NCI-H2171 (cell line): Measurements from ENCODE around the gene CTTNBP2.

Experiments
- DNase-seq: peaks from one replicate; lab custom pipeline; 2025; lab: John Stamatoyannopoulos, UW

Gene CTTNBP2

DNA sequence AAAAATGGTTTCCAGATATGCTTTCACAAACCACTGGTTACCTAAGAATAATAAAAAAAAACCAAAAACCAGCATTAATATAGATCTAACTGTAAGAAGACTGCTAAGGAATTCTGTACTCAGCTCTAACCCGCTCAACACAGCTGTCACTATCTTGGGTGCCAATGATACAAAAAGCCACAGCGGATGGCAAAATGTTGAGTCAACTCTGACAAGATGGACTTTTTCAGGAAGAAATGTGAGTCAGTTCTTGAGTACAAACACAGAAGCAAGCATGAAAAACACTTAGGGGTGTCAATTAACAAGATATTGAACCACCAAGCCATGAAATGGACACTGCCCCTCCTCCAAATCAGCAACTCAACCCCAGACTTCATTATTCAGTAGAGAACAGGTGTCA lies 55.0 kb downstream of the CTTNBP2 start:
- no peak for DNase-seq

DNA sequence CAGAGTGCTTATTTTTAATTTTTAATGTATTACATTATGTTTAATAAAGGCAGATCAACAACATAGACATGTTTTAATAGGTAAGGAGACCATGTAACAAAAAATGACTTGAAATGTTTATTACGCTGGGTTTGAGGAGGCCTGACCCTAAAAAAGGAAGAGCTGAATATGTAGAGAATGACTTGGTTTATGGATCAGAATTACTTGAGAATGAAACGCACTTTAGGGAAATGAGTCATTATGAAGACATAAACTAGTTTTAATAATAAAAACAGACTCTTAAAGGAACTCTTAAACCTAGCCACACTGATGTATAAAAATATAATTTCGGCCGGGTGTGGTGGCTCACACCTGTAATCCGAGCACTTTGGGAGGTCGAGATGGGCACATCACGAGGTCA lies 56.5 kb downstream of the CTTNBP2 start:
- DNase-seq = no peak

DNA sequence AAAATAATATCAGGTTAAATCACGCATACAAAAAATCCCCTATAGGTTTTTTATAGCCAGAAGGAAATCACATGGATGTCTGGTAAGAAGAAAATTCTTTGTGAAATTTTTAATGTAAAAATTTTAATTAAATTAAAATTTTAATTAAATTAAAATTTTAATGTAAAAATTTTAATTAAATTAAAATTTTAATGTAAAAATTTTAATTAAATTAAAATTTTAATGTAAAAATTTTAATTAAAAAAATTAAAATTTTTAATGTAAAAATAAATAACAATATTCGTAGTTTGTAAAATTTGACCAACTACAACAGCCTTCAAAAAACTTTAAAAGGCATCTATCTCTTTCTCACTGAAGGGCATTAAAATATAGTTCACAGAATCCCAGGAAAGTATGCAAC lies 61.5 kb downstream of the CTTNBP2 start:
- DNase-seq = no peak

DNA sequence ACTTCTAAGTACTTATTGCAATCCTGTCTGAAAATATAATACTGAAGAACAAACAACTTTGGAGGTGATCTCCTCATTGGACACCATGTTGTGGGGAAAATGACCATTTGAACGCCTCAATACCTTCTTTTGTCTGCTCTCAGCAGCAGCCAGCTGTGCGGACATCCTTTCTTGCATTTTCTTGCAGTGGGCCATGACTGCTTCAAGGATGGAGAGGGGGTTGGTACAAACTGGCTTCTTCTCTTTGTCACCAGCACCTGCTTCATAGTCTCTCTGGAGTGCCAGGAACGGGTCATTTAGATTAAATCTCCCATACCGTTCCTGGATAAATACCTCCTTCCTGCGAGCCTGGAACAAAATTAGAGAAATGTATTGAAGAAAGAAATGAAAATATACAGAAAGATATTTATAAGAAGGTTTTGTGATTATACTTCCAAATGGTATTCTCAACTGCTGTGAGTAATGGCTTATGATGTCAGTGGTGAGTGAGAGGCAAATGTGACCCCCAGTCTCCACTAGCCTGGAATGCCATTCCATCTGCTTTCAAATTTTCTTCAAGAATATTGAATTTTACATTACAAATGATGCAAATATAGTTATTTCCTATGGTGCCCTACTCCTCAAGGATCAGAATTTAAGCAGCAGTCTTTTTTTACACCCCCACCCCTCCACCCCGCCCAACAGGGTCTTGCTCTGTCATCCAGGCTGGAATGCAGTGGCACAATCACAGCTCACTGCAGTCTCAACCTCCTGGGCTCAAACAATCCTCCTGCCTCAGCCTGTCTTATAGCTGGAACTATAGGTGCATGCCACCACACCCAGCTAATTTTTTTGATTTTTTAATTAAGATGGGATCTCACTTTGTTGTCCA lies 62.4 kb downstream of the CTTNBP2 start:
- DNase-seq = no peak

DNA sequence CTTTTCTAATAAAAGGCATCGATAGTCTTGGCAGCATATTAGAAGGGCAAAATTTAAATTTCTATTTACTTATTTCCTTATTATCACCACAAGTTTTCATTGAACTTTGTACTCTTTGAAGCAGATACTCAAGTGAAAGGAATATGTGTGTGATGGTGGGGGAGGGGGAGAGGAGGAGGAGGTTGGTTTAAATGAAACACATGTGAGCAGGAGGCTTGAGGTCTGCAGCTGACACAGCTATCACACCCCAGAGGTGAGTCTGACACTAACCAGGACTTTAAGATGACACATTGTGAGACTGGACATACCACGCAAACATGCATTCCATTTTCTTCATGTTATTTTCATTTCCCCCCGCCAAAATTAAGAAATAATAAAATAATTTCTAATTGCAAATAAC lies 63.3 kb downstream of the CTTNBP2 start:
- no peak for DNase-seq

DNA sequence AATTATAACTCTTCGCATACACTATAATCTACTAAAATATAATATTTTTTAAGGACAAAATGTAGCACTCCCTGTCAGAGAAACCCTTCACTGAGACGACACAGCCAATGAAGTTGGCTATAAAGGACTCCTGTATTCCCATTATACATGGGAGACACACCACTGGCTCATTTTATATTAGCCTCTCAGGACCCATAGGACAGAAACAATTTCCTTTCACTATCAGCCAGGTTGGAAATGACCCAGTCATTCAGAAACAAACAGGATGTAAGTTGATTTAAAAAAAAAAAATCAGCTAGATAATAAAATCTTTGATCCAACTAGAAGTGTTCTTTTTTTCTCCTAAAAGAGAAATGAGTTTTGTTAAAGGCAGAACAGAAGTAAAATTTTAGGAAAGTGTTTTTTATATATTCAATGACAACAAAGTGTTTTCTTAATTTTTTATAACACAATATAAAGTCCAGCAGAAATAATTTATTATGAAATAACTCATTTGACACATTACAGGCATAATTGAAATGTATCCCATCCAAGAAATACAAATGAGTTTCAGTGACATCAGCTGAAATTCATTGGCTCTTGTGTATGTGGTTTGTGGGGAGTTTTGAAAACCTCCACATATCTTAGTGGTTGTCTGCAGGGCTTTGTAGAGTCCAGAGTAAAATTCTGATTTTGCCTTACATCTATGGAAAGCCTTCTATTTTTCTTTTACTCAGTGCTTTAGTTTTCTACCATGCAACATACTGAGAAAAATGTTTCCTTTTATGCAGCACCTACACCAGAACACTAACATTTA lies 64.1 kb downstream of the CTTNBP2 start:
- no peak for DNase-seq

DNA sequence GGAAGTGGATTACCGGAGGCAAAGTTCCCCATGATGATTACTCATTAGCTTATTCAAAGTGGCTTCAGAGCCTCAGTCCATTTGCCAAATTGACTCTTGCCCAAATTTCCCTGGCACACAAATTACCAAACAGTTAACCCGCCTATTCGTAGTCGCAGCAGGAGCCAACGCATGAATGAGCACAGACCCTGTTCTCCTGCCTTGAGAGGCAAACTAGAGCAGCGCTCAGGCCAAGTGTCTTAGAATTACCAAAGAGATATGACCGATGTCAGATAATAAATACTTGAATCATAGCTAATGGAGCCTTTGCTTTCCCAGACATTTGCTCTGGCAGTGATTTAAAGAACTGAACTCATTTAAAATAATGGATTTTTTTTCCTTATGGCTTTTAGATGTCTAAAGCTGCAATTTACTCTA lies 64.9 kb downstream of the CTTNBP2 start:
- DNase-seq = no peak

DNA sequence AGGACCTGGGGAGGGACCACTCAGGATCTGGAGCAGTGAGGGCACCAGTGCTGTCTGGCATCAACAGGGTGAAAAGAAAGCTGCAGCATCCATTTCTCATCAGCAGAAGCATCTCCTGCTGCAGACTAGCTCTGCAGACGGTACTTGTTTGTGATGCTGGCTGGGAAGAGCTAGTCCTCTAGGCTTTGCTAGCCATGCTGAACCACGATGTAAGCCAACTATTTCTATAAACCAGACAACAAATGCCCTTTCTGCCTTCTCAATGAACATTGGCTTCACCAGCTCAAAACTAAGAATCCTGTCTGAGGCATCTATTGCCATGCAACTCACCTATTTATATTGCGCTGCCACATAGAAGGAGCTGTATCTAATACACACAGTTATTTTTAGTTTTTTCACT lies 65.6 kb downstream of the CTTNBP2 start:
- no peak for DNase-seq

DNA sequence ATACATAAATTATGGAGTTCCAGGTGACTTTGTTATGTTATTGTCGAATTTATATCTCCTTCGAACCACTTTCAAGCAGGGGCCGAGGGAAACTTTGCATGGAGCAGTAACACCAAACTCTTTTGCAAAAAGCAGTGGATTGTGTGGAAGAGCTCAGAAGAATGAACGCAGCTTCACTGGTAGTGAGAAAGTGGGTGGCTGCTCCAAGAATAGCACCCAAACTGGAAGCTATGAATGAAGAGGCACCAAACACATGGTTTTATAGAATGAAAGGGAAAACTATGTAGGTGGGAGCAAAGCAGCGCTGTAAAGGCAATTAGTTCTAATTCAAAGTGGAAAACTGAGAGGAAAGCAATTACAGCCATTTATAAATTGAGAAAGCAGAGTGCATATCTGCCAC lies 67.2 kb downstream of the CTTNBP2 start:
- no peak for DNase-seq

DNA sequence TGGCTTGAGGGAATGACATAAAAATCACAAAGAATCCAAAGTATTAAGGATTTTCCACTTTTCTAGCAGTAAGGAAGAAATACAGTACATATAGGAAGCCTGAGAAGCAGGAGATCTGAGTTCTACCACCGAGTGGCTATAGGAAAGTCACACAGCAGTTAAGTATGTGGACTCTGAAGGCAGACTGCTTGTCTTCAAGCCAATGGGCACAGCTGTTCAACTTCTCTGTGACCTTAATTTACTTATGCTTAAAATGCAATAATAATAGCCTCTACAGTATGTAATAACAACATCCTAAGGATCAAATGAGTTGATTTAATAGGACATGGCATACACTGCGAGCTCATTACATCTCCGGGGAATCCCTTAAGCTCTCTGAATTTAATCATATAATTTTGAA lies 68.0 kb downstream of the CTTNBP2 start:
- no peak for DNase-seq

DNA sequence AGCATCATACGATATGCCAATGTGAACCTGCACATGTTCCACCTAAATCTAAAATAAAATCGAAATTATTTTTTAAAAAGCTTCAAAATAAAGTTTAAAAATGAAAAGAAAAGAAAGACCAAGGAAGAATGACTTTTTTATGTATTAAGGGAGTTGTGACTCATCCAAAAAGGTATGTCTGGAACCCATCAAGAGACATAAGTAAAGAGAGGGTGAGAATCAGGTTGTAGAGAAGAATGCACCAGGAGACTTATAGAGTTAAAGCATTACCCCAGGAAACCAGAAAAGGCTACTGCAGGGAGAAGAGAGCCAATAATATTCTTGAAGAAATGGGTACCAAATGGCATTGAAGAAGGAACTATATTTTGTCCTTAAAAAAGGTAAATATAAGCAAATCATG lies 69.8 kb downstream of the CTTNBP2 start:
- no peak for DNase-seq

DNA sequence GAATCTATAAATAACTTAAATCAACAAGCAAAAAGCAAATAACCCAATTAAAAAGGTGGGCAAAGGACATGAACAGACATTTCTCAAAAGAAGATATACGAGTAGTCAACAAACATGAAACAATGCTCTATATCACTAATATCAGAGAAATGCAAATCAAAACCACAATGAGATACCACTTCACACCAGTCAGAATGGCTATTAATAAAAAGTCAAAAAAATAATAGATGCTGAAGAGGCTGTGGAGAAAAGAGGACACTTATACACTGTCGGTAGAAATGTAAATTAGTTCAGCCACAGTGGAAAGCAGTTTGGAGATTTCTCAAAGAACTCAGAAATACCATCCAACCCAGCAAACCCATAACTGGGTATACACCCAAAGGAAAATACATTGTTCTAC lies 70.6 kb downstream of the CTTNBP2 start:
- DNase-seq = no peak

DNA sequence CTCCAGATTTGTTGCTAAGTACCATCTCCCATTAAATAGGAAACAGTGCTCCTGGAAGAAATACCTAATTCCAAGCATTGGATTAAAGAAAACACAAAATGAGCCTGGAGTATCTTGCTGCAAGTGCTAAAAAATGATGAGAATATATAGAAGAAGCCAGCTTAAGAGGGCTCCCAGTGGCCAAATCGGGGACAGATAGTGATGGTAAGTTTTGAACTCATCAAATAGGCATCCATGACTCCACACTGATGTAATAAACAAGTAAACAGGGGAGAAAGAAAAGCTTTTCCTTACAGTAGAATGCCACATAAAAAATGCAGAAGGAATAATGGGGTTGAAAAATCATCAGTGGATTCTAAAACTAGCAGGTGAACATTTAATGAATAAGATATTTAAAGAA lies 72.4 kb downstream of the CTTNBP2 start:
- no peak for DNase-seq

DNA sequence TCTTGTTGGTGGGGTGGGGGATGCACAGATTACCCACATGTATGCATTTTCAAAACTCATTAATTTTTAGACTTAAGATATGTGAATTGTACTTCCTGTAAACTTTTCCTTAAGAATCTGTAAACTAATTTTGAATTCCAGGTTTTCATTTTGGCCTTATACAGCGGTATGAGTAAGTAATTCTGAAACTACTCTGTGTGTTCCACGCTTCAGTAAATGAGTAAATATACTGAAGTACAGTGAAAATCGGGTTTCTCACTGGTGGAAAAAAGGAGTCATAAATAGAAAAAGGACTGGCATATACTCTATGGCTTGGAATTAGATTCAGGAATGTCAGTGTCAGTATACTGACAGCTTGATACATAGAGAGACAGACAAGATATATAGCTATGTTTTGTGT lies 72.8 kb downstream of the CTTNBP2 start:
- DNase-seq = no peak

DNA sequence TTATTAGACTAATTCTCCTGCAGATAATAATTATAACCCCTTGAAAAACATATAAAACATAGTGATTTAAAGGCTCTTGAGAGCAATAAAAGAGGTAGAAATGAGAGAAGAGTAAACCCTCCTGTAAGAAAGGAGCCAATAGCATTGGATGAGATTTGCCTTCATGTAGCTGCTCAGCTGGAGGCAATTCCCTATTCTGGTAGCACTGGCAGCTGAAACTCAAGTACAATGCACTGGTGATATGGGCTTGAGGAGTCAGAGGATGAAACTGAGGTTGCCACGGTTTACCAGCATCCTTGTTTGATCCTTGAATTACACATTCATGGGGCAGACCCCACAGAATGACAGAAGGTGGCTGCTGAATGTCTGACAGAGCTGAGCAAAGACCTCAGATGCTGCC lies 76.4 kb downstream of the CTTNBP2 start:
- no peak for DNase-seq

DNA sequence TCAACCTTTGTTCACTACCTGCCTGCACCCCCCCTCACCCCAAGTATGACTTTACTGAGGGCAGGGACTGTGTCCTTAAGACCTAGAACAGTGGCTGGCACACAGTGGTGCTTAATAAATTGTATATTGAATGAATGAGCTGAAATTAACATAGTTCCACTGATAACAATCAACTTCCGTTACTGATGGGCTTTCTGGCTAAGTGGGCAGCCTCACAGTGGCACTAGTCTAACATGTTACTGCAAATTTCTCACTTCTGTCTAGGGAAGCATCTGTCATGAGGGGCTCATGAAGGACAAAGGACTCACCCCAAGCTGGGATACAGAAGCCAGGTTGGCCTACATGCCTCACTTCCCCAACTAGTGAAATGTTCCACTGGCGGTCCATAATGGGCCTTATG lies 79.3 kb downstream of the CTTNBP2 start:
- no peak for DNase-seq

DNA sequence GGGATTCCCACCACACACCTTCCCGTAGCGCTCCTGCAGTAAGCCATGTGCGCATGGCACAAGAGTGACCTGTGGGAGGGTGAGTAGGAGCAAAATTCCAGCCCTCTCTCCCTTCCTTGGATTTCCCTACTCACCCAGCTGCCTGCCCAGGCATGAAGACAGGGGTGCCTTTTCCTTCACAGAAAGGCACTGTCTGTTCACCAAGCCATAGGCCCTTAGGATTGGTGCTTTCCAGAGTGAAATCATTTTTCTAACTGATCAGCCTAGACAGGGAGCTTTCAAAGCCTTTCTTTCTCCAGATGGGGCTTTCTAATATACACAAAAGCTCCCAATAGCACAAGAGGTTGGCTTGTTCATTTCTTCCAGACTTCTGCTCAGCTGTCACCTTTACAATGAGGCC lies 79.7 kb downstream of the CTTNBP2 start:
- DNase-seq = no peak

DNA sequence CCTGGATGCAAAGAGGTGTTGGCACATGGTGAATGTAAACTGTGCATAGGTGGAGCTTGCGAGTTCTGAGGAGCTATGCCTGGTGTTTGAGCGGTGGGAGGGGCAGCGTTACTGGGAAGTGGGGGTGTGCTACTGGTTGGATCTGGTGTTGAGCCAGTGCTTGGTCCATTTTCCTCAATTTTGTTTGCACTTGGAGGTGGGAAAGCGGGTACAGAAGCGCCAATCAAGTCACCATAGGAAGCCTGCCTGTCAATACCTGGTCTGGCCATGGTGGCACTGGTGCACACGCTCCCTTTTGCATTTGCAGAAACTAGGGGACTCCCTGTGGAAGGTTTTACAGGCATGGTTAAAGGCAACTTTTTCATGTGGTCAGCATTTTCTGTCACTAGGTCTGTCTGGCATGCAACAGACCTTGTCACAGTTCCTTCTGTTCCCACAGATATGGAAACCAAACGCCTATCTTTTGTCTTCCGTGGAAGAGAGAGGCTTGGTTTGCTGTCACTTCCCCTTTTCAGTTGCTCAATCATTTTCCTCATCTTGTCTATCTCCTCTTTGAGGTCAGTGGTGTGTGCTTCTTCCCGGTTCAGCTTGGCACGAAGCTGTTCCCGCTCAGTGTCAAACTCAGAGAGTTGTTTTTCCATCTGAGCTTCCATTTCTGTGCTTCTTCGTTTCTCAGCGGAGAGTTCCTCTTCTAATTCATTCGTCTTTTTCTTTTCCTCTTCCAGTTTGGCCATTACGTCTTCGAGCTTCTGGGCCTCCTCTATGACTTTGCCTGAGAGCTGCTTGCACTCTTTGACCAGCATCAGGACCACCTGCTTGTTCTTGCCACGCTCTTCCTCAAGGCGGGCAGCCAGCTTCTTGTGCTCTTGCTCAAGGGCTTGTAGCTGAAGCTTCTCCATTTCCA lies 81.1 kb downstream of the CTTNBP2 start:
- no peak for DNase-seq

DNA sequence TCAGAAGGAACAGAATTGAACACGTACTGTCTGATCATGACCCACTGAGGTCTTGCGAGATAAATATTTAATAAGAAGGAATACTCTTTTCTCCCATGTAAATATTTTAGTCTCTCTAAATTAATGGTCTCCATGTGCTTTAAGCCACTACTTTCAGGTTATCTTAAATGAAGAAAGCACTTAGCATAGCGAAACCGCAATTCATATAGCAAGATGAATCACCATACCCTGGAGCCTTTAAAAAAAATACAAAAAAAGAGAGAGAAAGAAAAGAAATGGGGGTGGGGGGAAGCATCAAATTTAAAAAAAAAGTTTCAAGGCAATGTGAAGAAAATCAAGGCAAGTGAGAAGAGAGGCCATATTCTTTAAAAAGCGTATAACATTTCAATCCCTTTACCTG lies 82.5 kb downstream of the CTTNBP2 start:
- DNase-seq = no peak

DNA sequence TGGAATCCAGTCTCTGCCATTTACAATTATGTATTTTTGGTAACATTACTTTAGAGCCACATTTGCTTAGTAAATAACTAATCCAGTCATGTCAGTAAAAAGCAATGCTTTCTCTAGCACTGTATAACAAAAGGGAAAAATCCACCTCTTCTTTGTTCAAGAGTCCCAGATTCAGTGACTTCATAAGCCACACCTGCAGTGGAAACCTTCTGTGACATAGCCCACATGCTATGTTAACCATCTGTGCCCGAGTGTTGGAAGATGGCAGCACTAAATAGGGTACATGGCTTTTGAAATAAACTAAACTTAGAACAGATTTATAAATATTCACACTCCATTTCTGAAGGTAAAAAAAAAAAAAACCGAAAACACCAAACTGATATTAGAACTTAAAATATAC lies 83.0 kb downstream of the CTTNBP2 start:
- no peak for DNase-seq

DNA sequence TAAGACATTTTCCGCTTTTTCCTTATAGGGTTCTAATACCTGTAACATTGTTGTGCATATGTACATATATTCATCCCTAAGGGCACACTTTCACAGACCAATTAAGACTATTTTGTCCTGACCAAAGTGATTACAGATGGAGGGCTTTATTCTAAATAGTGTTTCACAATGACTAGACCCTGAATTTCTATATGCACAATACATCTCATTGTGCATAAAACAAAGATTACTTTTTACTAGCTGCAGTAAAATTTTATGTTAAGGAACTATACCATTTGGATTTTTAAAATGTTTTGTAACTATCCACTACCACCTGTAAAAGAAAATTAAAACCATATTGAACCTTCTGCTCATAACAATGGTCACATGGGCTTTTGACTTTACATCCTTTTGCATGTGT lies 87.8 kb downstream of the CTTNBP2 start:
- DNase-seq = no peak

DNA sequence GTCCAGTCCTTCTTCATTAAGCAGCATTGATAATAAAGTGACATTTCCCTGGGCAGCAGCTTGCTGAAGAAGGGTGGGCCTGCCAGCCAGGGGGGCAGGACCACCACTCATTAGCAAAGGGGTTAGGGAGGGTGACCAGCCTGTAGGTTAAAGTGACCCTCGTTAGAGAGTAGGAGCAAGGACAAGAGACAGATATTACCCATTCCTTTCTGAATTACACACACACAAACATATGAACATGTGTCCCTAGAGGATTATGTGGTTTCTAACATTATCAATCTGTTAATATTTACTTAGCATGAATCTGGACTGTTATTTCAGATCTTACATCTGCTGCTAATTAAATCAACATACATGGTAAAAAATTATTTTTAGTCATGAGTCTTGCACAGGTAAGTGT lies 88.9 kb downstream of the CTTNBP2 start:
- DNase-seq = no peak
